ENCODE measurements around the gene SORCS3. TPM values are rescaled to one million over a fixed set of nuclear protein-coding genes. Genes with fewer than 3 reads are reported as not detected.
A peak's percentile ranks its signal among the peaks of the same experiment; 100 is the strongest.

SORCS3 gene
- total RNA-seq, 1 donor from 2014 or later = 0.26 TPM

- no peak for DNase-seq (ENCODE audit: low spot score)
- Histone ChIP-seq H3K4me1 (no peaks in the 10 kb centered on the region), H3K79me2 (ENCODE audit: low read depth) (no peaks in the 10 kb centered on the region), H3K4me3 (no peak overlapping the region), H4K20me1 (ENCODE audit: low read depth) (no peaks in the 10 kb centered on the region), H3K27me3 (no peaks in the 10 kb centered on the region), H3F3A (ENCODE audit: low read depth) (no peaks in the 10 kb centered on the region), H3K27ac (no peak overlapping the region), H3K36me3 (no peaks in the 10 kb centered on the region), H2AFZ (replicated peaks) (no peak overlapping the region), H3K9me3 (ENCODE audit: low read depth) (no peaks in the 10 kb centered on the region), H3K4me2 (no peak overlapping the region), H3K9ac (no peak overlapping the region)
- no peak for TF ChIP-seq EZH2phosphoT487 (IDR thresholded peaks at IDR 0.05)
- no peak for TF ChIP-seq CTCF (IDR thresholded peaks at IDR 0.05)
- TF ChIP-seq EZH2 (IDR thresholded peaks at IDR 0.05) = no peak
- peaks cover 2% of the 10 kb centered on the region for H3K27me3 Mint-ChIP-seq (ENCODE audit: insufficient read depth, low read depth)
- no peaks in the 10 kb centered on the region for H3K9me3 Mint-ChIP-seq
- no peaks in the 10 kb centered on the region for H3K36me3 Mint-ChIP-seq
- H3K4me3 Mint-ChIP-seq = no peak overlapping the region
- H3K4me1 Mint-ChIP-seq = peaks cover 15% of the 10 kb centered on the region
- H3K27ac Mint-ChIP-seq = no peak overlapping the region
These were observed 48.5 kb downstream of the SORCS3 start for GRCh38 chr10:104689547-104689946.

DNA sequence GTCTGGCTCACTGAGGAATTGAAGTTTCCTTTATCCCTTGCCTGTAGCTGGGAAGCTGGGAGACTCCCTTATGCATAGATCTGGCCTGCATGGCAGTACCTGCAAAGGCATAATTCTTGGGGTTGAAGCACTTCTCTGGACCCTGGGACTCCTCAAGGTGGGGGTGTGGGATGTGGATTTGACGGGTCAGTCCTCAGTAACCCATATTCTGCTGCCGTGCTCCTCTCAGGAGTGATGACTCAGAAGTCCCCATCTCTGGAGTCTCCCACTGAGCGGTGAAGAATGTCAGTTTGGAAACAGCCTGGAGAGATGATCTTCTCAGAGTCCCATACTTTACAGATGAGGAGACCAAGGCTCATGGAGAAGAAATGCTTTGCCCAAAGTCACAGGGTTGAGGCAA, 49.0 kb downstream of the SORCS3 start:
- Histone ChIP-seq H3K27ac (no peak overlapping the region), H3K4me1 (no peaks in the 10 kb centered on the region), H3K27me3 (no peaks in the 10 kb centered on the region), H3K9me3 (ENCODE audit: low read depth) (no peaks in the 10 kb centered on the region), H3K79me2 (ENCODE audit: low read depth) (no peaks in the 10 kb centered on the region), H3K9ac (no peak overlapping the region), H3F3A (ENCODE audit: low read depth) (no peaks in the 10 kb centered on the region), H2AFZ (replicated peaks) (no peak overlapping the region), H4K20me1 (ENCODE audit: low read depth) (no peaks in the 10 kb centered on the region), H3K36me3 (no peaks in the 10 kb centered on the region), H3K4me2 (no peak overlapping the region), H3K4me3 (no peak overlapping the region)
- H3K4me1 Mint-ChIP-seq = peaks cover 15% of the 10 kb centered on the region
- no peak overlapping the region for H3K4me3 Mint-ChIP-seq
- H3K9me3 Mint-ChIP-seq = no peaks in the 10 kb centered on the region
- no peaks in the 10 kb centered on the region for H3K36me3 Mint-ChIP-seq
- no peak for DNase-seq (ENCODE audit: low spot score)
- H3K27ac Mint-ChIP-seq = no peak overlapping the region
- TF ChIP-seq EZH2 (IDR thresholded peaks at IDR 0.05) (no peak), EZH2phosphoT487 (IDR thresholded peaks at IDR 0.05) (no peak), CTCF (IDR thresholded peaks at IDR 0.05) (no peak)
- peaks cover 2% of the 10 kb centered on the region for H3K27me3 Mint-ChIP-seq (ENCODE audit: insufficient read depth, low read depth)

- no peaks in the 10 kb centered on the region for H3K9me3 ChIP-seq (ENCODE audit: low read depth)
- H3K27ac ChIP-seq = no peak overlapping the region
- H3K36me3 ChIP-seq = no peaks in the 10 kb centered on the region
- no peaks in the 10 kb centered on the region for H3K79me2 ChIP-seq (ENCODE audit: low read depth)
- H3K36me3 Mint-ChIP-seq = no peaks in the 10 kb centered on the region
- H3K4me1 Mint-ChIP-seq = peaks cover 15% of the 10 kb centered on the region
- H4K20me1 ChIP-seq (ENCODE audit: low read depth) = no peaks in the 10 kb centered on the region
- no peak overlapping the region for H3K4me2 ChIP-seq
- no peaks in the 10 kb centered on the region for H3K4me1 ChIP-seq
- no peak overlapping the region for H3K4me3 ChIP-seq
- no peak for DNase-seq (ENCODE audit: low spot score)
- TF ChIP-seq CTCF (IDR thresholded peaks at IDR 0.05) (no peak), EZH2 (IDR thresholded peaks at IDR 0.05) (no peak), EZH2phosphoT487 (IDR thresholded peaks at IDR 0.05) (no peak)
- H3K9me3 Mint-ChIP-seq = no peaks in the 10 kb centered on the region
- H3K4me3 Mint-ChIP-seq = peak overlapping the region; percentile 2
- H3K9ac ChIP-seq = no peak overlapping the region
- peaks cover 4% of the 10 kb centered on the region for H3F3A ChIP-seq (ENCODE audit: low read depth)
- H2AFZ ChIP-seq (replicated peaks) = no peak overlapping the region
- H3K27me3 Mint-ChIP-seq (ENCODE audit: insufficient read depth, low read depth) = peaks cover 2% of the 10 kb centered on the region
- H3K27ac Mint-ChIP-seq = no peak overlapping the region
- H3K27me3 ChIP-seq = no peaks in the 10 kb centered on the region
These were observed 49.9 kb downstream of the SORCS3 start for GRCh38 chr10:104690959-104691358.

Measured in neural progenitor cell (in vitro differentiated cells).